22Rv1 (cell line): ENCODE results near the gene TACC2.

Experiments
- H3K27ac ChIP-seq: fragments of 450-650 bp; 2 replicates; pipeline ENCODE4 v1.5.1; 2017
- CTCF ChIP-seq: fragments of 450-650 bp; IDR thresholded peaks from 2 replicates; pipeline ENCODE4 v1.5.1; 2017; ENCODE audit warnings: mild to moderate bottlenecking
- ZFX ChIP-seq: fragments of 450-650 bp; IDR thresholded peaks from 2 replicates; pipeline ENCODE4 v1.6.1; 2017; ENCODE audit warnings: antibody characterized with exemption, borderline replicate concordance

The TACC2 gene

GRCh38 chr10:121974535-121975294, 14.2 kb upstream of the TACC2 start, which contains the start of gene NSMCE4A:
Gene NSMCE4A, minus strand, starts transcription at chr10:121975217. Its CDS starts 52 bp downstream, at chr10:121975165.
- peak within 1 kb of the TSS; percentile 97 for H3K27ac ChIP-seq
- TF ChIP-seq CTCF (peak; percentile 93), ZFX (no peak)

- H3K27ac ChIP-seq = peak overlapping the region; percentile 97
- peak; percentile 65 for TF ChIP-seq CTCF
- no peak for TF ChIP-seq ZFX
These were observed 13.5 kb upstream of the TACC2 start for GRCh38 chr10:121975295-121976086.

- TF ChIP-seq CTCF (no peak), ZFX (no peak)
- no peak overlapping the region for H3K27ac ChIP-seq
These were observed 12.4 kb upstream of the TACC2 start for GRCh38 chr10:121976607-121977006.

GRCh38 chr10:121978511-121978910, 10.5 kb upstream of the TACC2 start:
- no peak for TF ChIP-seq ZFX
- no peak for TF ChIP-seq CTCF

GRCh38 chr10:121981346-121981745, 7.6 kb upstream of the TACC2 start:
- H3K27ac ChIP-seq = no peak overlapping the region
- TF ChIP-seq ZFX (no peak), CTCF (no peak)

More at GRCh38 chr10:121978511-121978910, 10.5 kb upstream of the TACC2 start:
- H3K27ac ChIP-seq = no peak overlapping the region

GRCh38 chr10:121983852-121984251, 5.1 kb upstream of the TACC2 start:
- no peak for TF ChIP-seq CTCF
- TF ChIP-seq ZFX = no peak
- no peak overlapping the region for H3K27ac ChIP-seq

GRCh38 chr10:121984463-121984862, 4.5 kb upstream of the TACC2 start:
- TF ChIP-seq CTCF (no peak), ZFX (no peak)
- no peak overlapping the region for H3K27ac ChIP-seq
